ENCODE data around the gene SCGB1D2. TPM values are rescaled to one million over a fixed set of nuclear protein-coding genes. Genes with fewer than 3 reads are reported as not detected.

SCGB1D2 gene
- total RNA-seq, 2 donors from 2014 or later = not detected

- Histone ChIP-seq H3K36me3 (ENCODE audit: control insufficient read depth, insufficient read depth, low read length) (no peaks in the 10 kb centered on the region), H3K9ac (ENCODE audit: extremely low read depth, low read length, poor library complexity, severe bottlenecking) (no peak overlapping the region), H3K27ac (ENCODE audit: low read depth, low read length) (no peak overlapping the region), H3K4me1 (ENCODE audit: control insufficient read depth, insufficient read depth, low read length) (no peaks in the 10 kb centered on the region), H3K4me3 (ENCODE audit: low read length) (no peak overlapping the region), H3K9me3 (ENCODE audit: control insufficient read depth, low read length) (no peaks in the 10 kb centered on the region), H3K27me3 (ENCODE audit: control insufficient read depth, insufficient read depth, low read length, poor library complexity, severe bottlenecking) (peaks cover 44% of the 10 kb centered on the region)
- H3K27ac Mint-ChIP-seq = no peak overlapping the region
- DNase-seq = no peak
- H3K9me3 Mint-ChIP-seq = no peaks in the 10 kb centered on the region
- H3K36me3 Mint-ChIP-seq (ENCODE audit: low read depth) = no peaks in the 10 kb centered on the region
- H3K4me1 Mint-ChIP-seq = no peaks in the 10 kb centered on the region
- peaks cover 4% of the 10 kb centered on the region for H3K27me3 Mint-ChIP-seq (ENCODE audit: insufficient read depth)
- no peak overlapping the region for H3K4me3 Mint-ChIP-seq
- TF ChIP-seq CTCF (conservative IDR thresholded peaks at IDR 0.05) = no peak
Observed at GRCh38 chr11:62233730-62234129, 8.3 kb upstream of the SCGB1D2 start.

- H3K4me1 ChIP-seq (ENCODE audit: control insufficient read depth, insufficient read depth, low read length) = no peaks in the 10 kb centered on the region
- H3K27ac ChIP-seq (ENCODE audit: low read depth, low read length) = no peak overlapping the region
- peaks cover 10% of the 10 kb centered on the region for H3K27me3 Mint-ChIP-seq (ENCODE audit: insufficient read depth)
- H3K4me1 Mint-ChIP-seq = no peaks in the 10 kb centered on the region
- no peak overlapping the region for H3K4me3 Mint-ChIP-seq
- no peaks in the 10 kb centered on the region for H3K36me3 ChIP-seq (ENCODE audit: control insufficient read depth, insufficient read depth, low read length)
- H3K9me3 Mint-ChIP-seq = no peaks in the 10 kb centered on the region
- DNase-seq = no peak
- peaks cover 49% of the 10 kb centered on the region for H3K27me3 ChIP-seq (ENCODE audit: control insufficient read depth, insufficient read depth, low read length, poor library complexity, severe bottlenecking)
- no peak overlapping the region for H3K27ac Mint-ChIP-seq
- no peak for TF ChIP-seq CTCF (conservative IDR thresholded peaks at IDR 0.05)
- H3K4me3 ChIP-seq (ENCODE audit: low read length) = no peak overlapping the region
- 59 to 70% methylated on average over 1 to 2 of the region's 2 CpGs for WGBS, 2 experiments (ENCODE audit: insufficient coverage in 1 of 2, insufficient read length in 1 of 2)
- no peaks in the 10 kb centered on the region for H3K9me3 ChIP-seq (ENCODE audit: control insufficient read depth, low read length)
- H3K9ac ChIP-seq (ENCODE audit: extremely low read depth, low read length, poor library complexity, severe bottlenecking) = no peak overlapping the region
- no peaks in the 10 kb centered on the region for H3K36me3 Mint-ChIP-seq (ENCODE audit: low read depth)
Observed at GRCh38 chr11:62236187-62236586, 5.9 kb upstream of the SCGB1D2 start.

GRCh38 chr11:62237499-62237898 is 4.5 kb upstream of the SCGB1D2 start:
- Mint-ChIP-seq H3K36me3 (ENCODE audit: low read depth) (no peaks in the 10 kb centered on the region), H3K27ac (no peak overlapping the region), H3K4me3 (no peak overlapping the region), H3K27me3 (ENCODE audit: insufficient read depth) (peaks cover 10% of the 10 kb centered on the region), H3K4me1 (peaks cover 7% of the 10 kb centered on the region), H3K9me3 (no peaks in the 10 kb centered on the region)
- TF ChIP-seq CTCF (conservative IDR thresholded peaks at IDR 0.05) = no peak
- Histone ChIP-seq H3K4me1 (ENCODE audit: control insufficient read depth, insufficient read depth, low read length) (no peaks in the 10 kb centered on the region), H3K4me3 (ENCODE audit: low read length) (no peak overlapping the region), H3K36me3 (ENCODE audit: control insufficient read depth, insufficient read depth, low read length) (no peaks in the 10 kb centered on the region), H3K9ac (ENCODE audit: extremely low read depth, low read length, poor library complexity, severe bottlenecking) (no peak overlapping the region), H3K9me3 (ENCODE audit: control insufficient read depth, low read length) (no peaks in the 10 kb centered on the region), H3K27me3 (ENCODE audit: control insufficient read depth, insufficient read depth, low read length, poor library complexity, severe bottlenecking) (peaks cover 49% of the 10 kb centered on the region), H3K27ac (ENCODE audit: low read depth, low read length) (no peak overlapping the region)
- 0 to 44% methylated on average over 1 to 3 of the region's 4 CpGs for WGBS, 2 experiments (ENCODE audit: insufficient coverage in 1 of 2, insufficient read length in 1 of 2)
- DNase-seq = no peak

Data from endodermal cell (in vitro differentiated cells).